ENCODE data around the gene MYL4. TPM values are rescaled to one million over a fixed set of nuclear protein-coding genes. Genes with fewer than 3 reads are reported as not detected.
"Not testable (repeated sequence)": the region's sequence is repeated elsewhere in the genome, so short reads cannot be mapped to it uniquely, and the experiment has no call there.

MYL4 gene
- 1.0 to 1.6 TPM (median 1.1 TPM) in 3 replicates for total RNA-seq

- H3K27me3 Mint-ChIP-seq (ENCODE audit: low read depth) = no peaks in the 10 kb centered on the region
- H3K4me1 Mint-ChIP-seq = peaks cover 15% of the 10 kb centered on the region
- TF ChIP-seq CTCF (IDR thresholded peaks at IDR 0.05; ENCODE audit: unreplicated experiment) = no peak
- H3K36me3 Mint-ChIP-seq = no peaks in the 10 kb centered on the region
- H3K9me3 Mint-ChIP-seq = no peaks in the 10 kb centered on the region
- DNase-seq (ENCODE audit: low spot score in 2 of 2, unreplicated experiment in 2 of 2) = no peak
- H3K4me3 Mint-ChIP-seq = no peak within 1 kb of the TSS
- H3K27ac Mint-ChIP-seq = no peak within 1 kb of the TSS
Observed at GRCh38 chr17:47208744-47209488, at the start of gene MYL4. TSS of gene MYL4 (plus strand) at chr17:47209348. CDS start at chr17:47209423, 75 bp downstream.

- H3K27ac Mint-ChIP-seq = no peak overlapping the region
- H3K4me3 Mint-ChIP-seq = no peak overlapping the region
- no peaks in the 10 kb centered on the region for H3K9me3 Mint-ChIP-seq
- TF ChIP-seq CTCF (IDR thresholded peaks at IDR 0.05; ENCODE audit: unreplicated experiment) = no peak
- no peaks in the 10 kb centered on the region for H3K4me1 Mint-ChIP-seq
- no peak for DNase-seq (ENCODE audit: low spot score in 2 of 2, unreplicated experiment in 2 of 2)
- H3K36me3 Mint-ChIP-seq = peaks cover 33% of the 10 kb centered on the region
- no peaks in the 10 kb centered on the region for H3K27me3 Mint-ChIP-seq (ENCODE audit: low read depth)
Observed at GRCh38 chr17:47162013-47162622, 47.0 kb upstream of the MYL4 start.

- no peak for DNase-seq (ENCODE audit: low spot score in 2 of 2, unreplicated experiment in 2 of 2)
- peaks cover 39% of the 10 kb centered on the region for H3K36me3 Mint-ChIP-seq
- no peaks in the 10 kb centered on the region for H3K9me3 Mint-ChIP-seq
- no peaks in the 10 kb centered on the region for H3K4me1 Mint-ChIP-seq
- no peak overlapping the region for H3K4me3 Mint-ChIP-seq
- no peaks in the 10 kb centered on the region for H3K27me3 Mint-ChIP-seq (ENCODE audit: low read depth)
- H3K27ac Mint-ChIP-seq = no peak overlapping the region
- no peak for TF ChIP-seq CTCF (IDR thresholded peaks at IDR 0.05; ENCODE audit: unreplicated experiment)
Observed at GRCh38 chr17:47164263-47164662, 44.9 kb upstream of the MYL4 start.

DNA sequence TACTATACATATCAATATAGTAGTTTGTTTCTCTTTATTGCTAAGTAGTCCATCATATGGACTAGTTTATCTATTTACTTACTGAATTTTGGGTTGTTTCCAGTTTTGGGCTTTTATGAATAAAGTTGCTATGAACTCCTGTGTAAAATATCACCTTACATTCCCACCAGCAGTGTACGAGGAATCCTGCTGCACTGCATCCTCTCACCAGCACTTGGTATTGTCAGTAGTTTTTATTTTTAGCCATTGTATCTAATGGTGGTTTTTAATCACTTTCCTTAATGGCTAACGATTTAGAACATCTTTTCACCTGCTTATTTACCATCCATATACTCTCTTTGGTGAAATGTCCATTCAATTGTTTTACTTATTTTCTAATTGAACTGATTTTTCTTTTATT lies 44.0 kb upstream of the MYL4 start:
- Mint-ChIP-seq H3K4me1 (no peaks in the 10 kb centered on the region), H3K36me3 (peaks cover 35% of the 10 kb centered on the region), H3K9me3 (no peaks in the 10 kb centered on the region), H3K4me3 (no peak overlapping the region), H3K27me3 (ENCODE audit: low read depth) (no peaks in the 10 kb centered on the region), H3K27ac (no peak overlapping the region)
- TF ChIP-seq CTCF (IDR thresholded peaks at IDR 0.05; ENCODE audit: unreplicated experiment) = no peak
- DNase-seq (ENCODE audit: low spot score in 2 of 2, unreplicated experiment in 2 of 2) = no peak

DNA sequence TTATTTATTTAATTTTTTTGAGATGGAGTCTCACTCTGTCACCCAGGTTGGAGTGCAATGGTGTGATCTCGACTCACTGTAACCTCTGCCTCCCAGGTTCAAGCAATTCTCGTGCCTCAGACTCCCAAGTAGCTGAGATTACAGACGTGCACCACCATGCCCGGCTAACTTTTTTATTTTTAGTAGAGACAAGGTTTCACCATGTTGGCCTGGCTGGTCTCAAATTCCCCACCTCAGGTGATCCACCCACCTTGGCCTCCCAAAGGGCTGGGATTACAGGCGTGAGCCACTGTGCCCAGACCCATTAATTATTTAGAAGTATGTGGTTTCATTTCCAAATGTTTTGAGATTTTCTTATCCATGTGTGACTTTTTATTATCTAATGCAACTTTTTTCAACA lies 42.3 kb upstream of the MYL4 start:
- not testable (repeated sequence) for H3K27ac Mint-ChIP-seq; H3K4me1 Mint-ChIP-seq; H3K27me3 Mint-ChIP-seq (ENCODE audit: low read depth); H3K4me3 Mint-ChIP-seq; H3K9me3 Mint-ChIP-seq; DNase-seq (ENCODE audit: low spot score in 2 of 2, unreplicated experiment in 2 of 2)
- H3K36me3 Mint-ChIP-seq = peaks cover 31% of the 10 kb centered on the region

- not testable (repeated sequence) for H3K27me3 Mint-ChIP-seq (ENCODE audit: low read depth); DNase-seq (ENCODE audit: low spot score in 2 of 2, unreplicated experiment in 2 of 2); H3K4me3 Mint-ChIP-seq; H3K27ac Mint-ChIP-seq; H3K4me1 Mint-ChIP-seq; H3K9me3 Mint-ChIP-seq
- H3K36me3 Mint-ChIP-seq = peaks cover 27% of the 10 kb centered on the region
Observed at GRCh38 chr17:47168896-47169295, 40.3 kb upstream of the MYL4 start.
